GM19452 (cell line): Measurements from ENCODE around the gene CLDN5.

Experiments
- ATAC-seq: cut with Tn5 transposase; IDR thresholded peaks from one replicate; pipeline ENCODE4 v1.9.1; 2021; ENCODE audit not compliant: unreplicated experiment

Gene CLDN5

GRCh38 chr22:19506212-19506611, 18.0 kb downstream of the CLDN5 start:
- ATAC-seq: no peak

GRCh38 chr22:19505735-19506126, 18.5 kb downstream of the CLDN5 start:
- no peak for ATAC-seq

GRCh38 chr22:19504900-19505734, 19.1 kb downstream of the CLDN5 start:
- no peak for ATAC-seq

- ATAC-seq: no peak
Observed at GRCh38 chr22:19503869-19504268, 20.3 kb downstream of the CLDN5 start.

- no peak for ATAC-seq
Observed at GRCh38 chr22:19503367-19503766, 20.8 kb downstream of the CLDN5 start.

- ATAC-seq: no peak
Observed at GRCh38 chr22:19501897-19502447, 22.2 kb downstream of the CLDN5 start.

GRCh38 chr22:19499880-19500242, 24.3 kb downstream of the CLDN5 start:
- ATAC-seq: no peak

- no peak for ATAC-seq
Observed at GRCh38 chr22:19499236-19499879, 24.9 kb downstream of the CLDN5 start.

- ATAC-seq: no peak
Observed at GRCh38 chr22:19498866-19499190, 25.4 kb downstream of the CLDN5 start.

- no peak for ATAC-seq
Observed at GRCh38 chr22:19498154-19498865, 25.9 kb downstream of the CLDN5 start.

GRCh38 chr22:19497245-19497644, 27.0 kb downstream of the CLDN5 start:
- ATAC-seq: no peak

- ATAC-seq: no peak
Observed at GRCh38 chr22:19496324-19496630, 27.9 kb downstream of the CLDN5 start.

- no peak for ATAC-seq
Observed at GRCh38 chr22:19495562-19496323, 28.5 kb downstream of the CLDN5 start.

GRCh38 chr22:19494676-19495173, 29.5 kb downstream of the CLDN5 start:
- no peak for ATAC-seq

GRCh38 chr22:19494001-19494560, 30.1 kb downstream of the CLDN5 start:
- no peak for ATAC-seq

- no peak for ATAC-seq
Observed at GRCh38 chr22:19492504-19493174, 31.6 kb downstream of the CLDN5 start.

GRCh38 chr22:19490628-19491230, 33.5 kb downstream of the CLDN5 start:
- no peak for ATAC-seq

GRCh38 chr22:19488884-19489843, 35.0 kb downstream of the CLDN5 start:
- no peak for ATAC-seq

GRCh38 chr22:19488285-19488684, 35.9 kb downstream of the CLDN5 start:
- no peak for ATAC-seq
